GM18870 (cell line): ENCODE data around the gene GFER.
"Not testable (repeated sequence)": the region's sequence is repeated elsewhere in the genome, so short reads cannot be mapped to it uniquely, and the experiment has no call there.

Source experiments
- ATAC-seq: cut with Tn5 transposase; IDR thresholded peaks from one replicate; pipeline ENCODE4 v1.9.1; 2021; ENCODE audit warnings: moderate library complexity; ENCODE audit not compliant: unreplicated experiment

The GFER gene

GRCh38 chr16:2005646-2006045 is 21.7 kb downstream of the GFER start:
- ATAC-seq = no peak

DNA sequence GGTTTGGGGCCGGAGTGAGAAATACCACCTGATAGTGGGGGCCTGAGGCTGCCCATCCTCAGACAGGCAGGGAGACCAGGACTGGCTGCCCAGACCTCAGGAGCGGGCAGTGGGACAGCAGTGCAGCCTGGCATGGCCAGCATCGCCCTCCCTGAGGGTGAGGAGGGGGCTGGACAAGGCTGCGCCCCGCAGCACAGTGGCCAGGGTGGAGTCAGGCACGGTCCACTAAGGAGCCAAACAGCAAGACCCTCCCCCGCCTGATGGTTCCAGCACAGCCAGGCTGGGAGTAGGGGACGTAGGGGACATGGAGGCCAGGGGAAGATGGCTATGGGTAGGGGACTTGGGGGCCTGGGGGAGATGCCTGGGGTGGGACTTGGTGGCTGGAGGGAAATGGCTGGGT is 22.3 kb downstream of the GFER start:
- no peak for ATAC-seq

DNA sequence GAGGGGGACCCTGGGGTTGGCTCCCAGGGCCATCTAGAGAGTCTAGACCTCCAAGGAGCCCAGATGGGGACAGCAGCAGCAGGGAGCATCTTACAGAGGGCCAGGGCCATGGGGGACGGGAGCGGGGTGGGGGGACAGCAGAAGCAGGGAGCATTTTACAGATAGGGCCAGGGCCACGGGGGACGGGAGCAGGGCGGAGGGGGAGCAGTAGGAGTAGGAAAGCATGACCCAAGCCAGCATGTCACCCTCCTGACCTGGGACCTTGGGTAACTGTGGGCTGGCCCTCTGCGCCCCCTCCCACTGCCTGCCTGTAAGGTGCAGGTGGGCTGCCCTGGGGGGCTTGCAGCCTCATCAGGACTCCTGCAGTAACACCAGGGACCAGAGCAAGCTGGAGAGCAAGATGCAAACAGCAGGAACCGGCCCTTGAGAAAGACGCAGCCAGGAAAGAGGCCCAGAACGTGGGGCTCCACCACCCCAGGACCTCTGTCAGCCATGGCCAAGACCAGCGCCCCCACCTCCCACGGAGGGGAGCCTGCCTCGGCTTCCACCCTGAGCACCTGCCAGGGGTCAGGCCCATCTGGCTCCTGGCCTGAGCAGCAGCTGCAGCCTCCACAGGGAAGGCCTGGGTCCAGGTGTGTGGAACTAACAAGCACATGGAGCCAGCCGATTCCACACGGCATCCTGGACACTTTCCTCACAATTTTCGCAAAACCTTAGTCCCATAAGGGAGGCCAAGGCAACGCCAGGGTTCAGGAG is 23.3 kb downstream of the GFER start:
- ATAC-seq = no peak

DNA sequence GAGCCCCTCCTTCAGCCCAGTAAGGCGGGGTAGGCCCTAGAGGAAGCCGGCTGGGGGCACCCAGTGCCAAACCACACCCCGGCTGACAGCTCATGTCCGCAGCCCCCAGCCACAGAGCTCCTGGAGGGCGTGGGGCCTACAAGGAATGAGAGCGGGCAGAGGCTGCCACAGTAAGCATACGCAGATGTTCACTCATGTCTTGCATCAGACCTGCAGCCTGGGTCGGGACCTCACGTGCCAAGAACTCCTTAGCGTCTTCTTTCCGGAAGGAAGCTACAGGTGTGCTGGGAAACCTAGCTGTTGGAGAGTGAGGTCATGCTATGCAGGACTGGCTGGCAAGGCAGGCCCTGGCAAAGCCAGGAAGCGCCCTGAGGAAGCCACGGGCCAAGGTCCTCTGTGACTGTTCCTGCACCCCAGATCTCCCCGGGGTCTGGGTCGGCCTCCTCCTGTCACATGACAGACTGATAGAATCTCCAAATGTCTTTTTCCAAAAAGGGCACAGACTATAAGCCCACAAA is 24.1 kb downstream of the GFER start:
- no peak for ATAC-seq

DNA sequence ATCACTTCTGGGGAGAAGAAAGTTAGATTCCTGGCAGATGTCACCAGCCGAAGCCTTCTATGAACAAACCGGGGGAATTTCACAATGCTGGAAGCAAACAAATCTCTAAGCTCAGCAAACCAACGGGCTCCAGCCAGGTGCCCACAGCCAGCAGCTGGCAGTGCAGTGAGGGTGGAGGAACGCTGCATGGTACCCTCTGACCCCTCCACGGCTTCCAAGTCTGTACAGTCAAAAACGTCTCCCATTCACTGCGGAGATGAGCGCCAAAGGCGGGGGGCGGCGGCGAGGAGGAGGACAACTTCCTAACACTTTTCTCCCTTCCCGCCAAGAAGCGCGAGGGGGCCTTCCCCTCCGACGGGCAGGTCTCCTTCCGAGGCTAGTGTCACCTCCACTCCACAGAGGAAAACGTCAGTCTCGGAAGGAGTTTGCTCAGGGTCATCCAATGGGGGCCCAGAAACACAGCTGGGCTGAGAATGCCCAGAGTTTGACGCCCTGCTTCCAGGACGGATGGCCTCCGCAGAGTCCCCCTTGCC is 24.7 kb downstream of the GFER start:
- ATAC-seq = no peak

DNA sequence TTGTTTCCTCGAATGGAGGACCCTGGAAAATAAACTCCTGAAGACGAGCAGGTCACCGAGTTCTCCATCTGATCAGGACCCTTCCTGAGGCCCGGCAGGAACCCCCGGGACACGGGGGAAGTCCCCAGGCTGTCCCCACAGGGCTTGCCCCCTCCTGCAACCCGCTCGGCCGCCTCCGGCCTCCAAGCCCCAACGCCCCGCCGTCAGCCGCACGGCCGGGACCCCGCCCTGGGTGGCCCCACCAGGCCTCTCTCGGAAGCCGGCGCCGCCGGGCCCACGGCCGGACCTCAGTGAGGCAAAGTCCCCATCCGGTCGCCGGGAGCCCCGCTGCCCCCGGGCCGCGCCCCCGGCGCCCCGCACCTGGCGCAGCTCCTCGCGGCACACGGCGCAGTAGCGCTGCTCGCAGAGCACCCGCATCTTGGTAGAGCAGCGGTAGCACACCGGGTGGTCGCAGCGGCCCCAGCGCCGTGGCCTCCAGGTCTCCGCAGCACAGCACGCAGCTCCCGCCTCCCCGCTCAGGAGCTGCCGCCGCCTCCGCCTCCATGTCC is 25.2 kb downstream of the GFER start:
- no peak for ATAC-seq

GRCh38 chr16:2009791-2010510 is 26.0 kb downstream of the GFER start, which contains the start of gene ZNF598:
Gene ZNF598 (minus strand): TSS chr16:2009821.
- no peak for ATAC-seq

DNA sequence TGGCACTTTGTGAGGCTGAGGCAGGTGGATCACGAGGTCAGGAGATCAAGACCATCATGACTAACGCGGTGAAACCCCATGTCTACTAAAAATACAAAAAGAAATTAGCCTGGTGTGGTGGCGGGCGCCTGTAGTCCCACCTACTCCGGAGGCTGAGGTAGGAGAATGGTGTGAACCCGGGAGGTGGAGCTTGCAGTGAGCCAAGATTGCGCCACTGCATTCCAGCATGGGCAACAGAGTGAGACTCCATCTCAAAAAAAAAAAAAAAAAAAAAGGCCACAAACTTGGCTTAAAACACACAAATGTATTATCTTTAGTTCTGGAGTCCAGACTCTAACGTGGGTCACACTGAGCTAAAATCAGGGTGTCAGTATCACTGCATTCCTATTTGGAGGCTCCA is 27.7 kb downstream of the GFER start:
- not testable (repeated sequence) for ATAC-seq

- no peak for ATAC-seq
These were observed 29.5 kb downstream of the GFER start for GRCh38 chr16:2013527-2013926.

- ATAC-seq = no peak
These were observed 31.3 kb downstream of the GFER start for GRCh38 chr16:2015117-2015946.

DNA sequence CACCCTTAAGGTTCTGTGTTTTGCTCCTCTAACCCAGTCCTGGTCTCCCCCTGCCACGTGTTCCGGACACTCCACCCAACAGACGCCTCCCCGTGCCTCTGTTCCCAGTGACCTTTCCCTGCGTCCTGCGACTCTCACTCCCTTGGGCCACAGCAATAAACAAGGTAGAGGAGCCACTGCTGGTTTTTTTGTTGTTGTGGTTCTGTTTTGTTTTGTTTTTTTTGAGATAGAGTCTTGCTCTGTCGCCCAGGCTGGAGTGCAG is 31.9 kb downstream of the GFER start:
- ATAC-seq = no peak

- no peak for ATAC-seq
These were observed 32.5 kb downstream of the GFER start for GRCh38 chr16:2016407-2016922.

DNA sequence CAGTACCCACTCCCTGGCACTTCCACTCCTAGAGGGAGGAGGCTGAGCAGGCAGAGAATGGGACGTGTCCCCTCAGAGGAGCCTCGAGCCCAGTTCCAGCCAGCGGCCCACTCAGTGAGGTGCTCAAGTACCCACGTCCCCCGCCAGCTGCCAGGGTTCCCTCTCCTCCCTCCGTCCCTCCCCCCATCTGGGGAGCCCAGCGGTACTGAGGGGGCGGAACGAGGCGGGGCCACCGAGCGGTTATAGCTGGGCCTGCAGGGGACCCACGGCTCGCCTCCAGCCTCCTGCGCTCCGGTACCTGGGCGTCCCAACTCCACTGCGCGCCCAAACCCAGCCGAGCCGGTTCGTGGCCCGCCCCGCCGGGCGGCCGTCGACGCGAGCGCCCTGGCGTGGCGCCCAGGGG is 35.5 kb downstream of the GFER start, which contains the start of gene NPW:
Gene NPW (plus strand): TSS at position 268 of the 403 bp plus-strand sequence.
- ATAC-seq = no peak

DNA sequence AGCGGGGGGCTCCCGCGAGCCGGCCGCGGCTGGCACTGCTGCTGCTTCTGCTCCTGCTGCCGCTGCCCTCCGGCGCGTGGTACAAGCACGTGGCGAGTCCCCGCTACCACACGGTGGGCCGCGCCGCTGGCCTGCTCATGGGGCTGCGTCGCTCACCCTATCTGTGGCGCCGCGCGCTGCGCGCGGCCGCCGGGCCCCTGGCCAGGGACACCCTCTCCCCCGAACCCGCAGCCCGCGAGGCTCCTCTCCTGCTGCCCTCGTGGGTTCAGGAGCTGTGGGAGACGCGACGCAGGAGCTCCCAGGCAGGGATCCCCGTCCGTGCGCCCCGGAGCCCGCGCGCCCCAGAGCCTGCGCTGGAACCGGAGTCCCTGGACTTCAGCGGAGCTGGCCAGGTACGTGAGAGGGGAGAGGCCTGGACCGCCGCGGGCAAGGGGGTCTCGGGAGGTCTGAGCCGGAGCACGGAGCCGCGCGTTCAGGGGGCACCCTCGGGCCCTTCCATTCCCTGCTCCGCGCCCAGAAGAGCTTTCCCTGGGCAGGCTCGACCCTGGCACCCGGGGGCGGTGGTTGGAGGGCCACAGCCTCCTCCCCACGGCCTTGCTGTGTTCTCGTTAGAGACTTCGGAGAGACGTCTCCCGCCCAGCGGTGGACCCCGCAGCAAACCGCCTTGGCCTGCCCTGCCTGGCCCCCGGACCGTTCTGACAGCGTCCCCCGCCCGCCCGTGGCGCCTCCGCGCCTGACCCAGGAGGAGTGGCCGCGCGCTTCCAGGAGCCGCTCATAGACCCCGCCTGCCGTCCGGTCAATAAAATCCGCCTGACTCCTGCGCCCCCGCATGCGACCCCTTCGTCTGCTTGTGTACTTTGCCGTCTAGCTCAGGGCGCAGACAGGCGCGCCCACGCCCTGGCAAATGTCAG is 36.2 kb downstream of the GFER start:
- no peak for ATAC-seq

DNA sequence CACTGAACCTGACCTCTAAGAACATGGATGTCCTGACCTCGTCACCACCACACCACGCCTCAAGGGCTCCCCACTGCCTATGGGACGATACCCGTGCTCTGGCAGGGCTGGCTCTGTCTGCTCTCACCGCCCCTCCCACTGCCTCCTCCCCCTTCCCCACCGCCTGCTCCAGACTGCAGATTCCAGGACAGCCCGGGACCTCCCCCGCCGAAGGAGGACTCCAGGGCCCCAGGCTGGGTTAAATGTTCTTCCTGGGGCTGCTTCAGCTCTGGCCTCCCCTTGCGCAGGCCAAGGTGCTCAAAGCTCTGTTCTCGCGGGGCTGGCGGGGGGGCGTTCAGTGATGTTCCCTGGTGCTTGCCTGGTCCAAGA is 38.7 kb downstream of the GFER start:
- no peak for ATAC-seq

GRCh38 chr16:2023092-2024031 is 39.4 kb downstream of the GFER start:
- ATAC-seq = peak; percentile 50

GRCh38 chr16:2024032-2024420 is 40.0 kb downstream of the GFER start:
- ATAC-seq = no peak

DNA sequence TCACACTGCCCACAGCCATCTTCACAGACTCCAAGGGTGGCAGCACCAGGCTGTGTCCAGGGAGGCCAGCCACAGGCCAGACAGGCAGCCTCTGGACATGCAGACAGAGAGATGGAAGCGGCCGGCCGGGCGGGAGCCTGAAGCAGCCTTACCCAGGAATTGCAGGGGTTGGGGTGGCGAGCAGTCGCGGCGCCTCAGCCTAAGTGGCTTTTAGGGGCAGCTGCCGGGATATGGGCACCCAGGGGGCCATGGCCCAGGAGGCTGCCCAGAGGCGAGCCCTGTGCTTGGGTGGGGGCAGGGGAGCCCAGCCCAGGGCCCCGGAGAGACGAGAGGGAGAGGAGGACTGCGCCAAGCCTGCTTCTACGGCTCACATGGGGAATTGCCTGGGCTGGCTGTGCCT is 41.3 kb downstream of the GFER start:
- ATAC-seq = no peak
